ENCODE results near the gene RABL3.
"Not testable (repeated sequence)": the region's sequence is repeated elsewhere in the genome, so short reads cannot be mapped to it uniquely, and the experiment has no call there.

The RABL3 gene, protein sequence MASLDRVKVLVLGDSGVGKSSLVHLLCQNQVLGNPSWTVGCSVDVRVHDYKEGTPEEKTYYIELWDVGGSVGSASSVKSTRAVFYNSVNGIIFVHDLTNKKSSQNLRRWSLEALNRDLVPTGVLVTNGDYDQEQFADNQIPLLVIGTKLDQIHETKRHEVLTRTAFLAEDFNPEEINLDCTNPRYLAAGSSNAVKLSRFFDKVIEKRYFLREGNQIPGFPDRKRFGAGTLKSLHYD

DNA sequence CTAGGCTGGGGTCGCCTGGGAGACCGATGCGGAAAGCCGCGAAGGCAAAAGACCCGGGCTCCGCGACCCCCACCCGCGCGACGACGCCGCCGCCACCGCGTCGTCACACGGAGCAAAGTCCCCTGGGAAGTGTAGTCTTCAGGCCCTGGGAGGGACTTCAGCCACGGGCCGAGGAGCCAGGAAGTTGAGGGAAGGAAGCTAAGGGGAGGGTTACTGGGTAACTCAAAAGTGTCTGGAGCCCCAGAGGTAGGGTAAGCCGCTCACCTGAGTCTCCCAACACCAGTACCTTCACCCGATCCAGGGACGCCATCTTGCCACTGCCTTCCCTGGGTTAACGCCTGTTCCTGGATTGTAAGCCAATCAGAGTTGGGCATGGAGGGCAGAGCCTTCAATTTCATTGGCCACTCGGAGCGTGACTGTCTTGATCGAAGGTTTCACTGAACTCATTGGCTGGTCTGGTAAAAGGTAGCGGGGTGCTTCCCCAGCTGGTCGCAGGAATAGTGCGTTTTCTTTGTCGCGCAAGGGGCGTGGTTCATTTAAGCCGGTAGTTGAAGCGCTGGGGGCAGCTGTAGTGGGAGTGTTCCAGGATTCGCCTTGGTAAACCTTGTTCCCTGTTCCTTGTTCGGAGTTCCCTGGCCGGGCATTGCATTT, at the start of gene RABL3, which contains the start of gene GTF2E1:
RABL3 (minus strand) TSS at position 319 of the 651 bp plus-strand sequence; CDS start at position 310, 9 bp downstream.
GTF2E1 (plus strand) TSS at position 547 of the 651 bp plus-strand sequence. CDS start 7,809 bp downstream, outside the sequence.
- peak; percentile 100 for DNase-seq (ENCODE audit: low spot score)

- no peak for DNase-seq (ENCODE audit: low spot score)
These were observed 49.6 kb upstream of the RABL3 start for GRCh38 chr3:120791913-120792312.

- no peak for DNase-seq (ENCODE audit: low spot score)
These were observed 48.7 kb upstream of the RABL3 start for GRCh38 chr3:120791010-120791409.

GRCh38 chr3:120785832-120786231, 43.5 kb upstream of the RABL3 start:
- not testable (repeated sequence) for DNase-seq (ENCODE audit: low spot score)

GRCh38 chr3:120780977-120781376, 38.7 kb upstream of the RABL3 start:
- DNase-seq (ENCODE audit: low spot score), result no peak

DNA sequence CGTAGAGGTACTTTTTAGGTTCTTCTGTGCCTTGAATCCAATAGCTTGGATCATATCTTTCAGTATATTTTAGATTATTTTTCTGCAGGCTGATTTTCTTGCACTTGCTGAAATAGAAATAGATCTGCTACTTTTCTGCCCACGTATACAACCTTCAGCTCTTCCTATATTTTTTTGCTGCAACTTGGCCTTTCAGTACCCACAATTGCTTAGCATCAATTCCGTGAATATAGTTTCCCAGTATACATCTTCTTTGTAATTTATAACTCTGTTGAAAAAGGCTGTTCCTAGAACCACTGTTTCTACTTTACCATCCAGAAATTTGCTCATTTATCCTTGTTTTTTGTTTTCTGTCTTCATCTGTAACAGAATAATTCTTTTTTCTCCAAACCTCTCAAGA, 36.5 kb upstream of the RABL3 start:
- no peak for DNase-seq (ENCODE audit: low spot score)

GRCh38 chr3:120775411-120775810, 33.1 kb upstream of the RABL3 start:
- no peak for DNase-seq (ENCODE audit: low spot score)

GRCh38 chr3:120773932-120774331, 31.6 kb upstream of the RABL3 start:
- DNase-seq (ENCODE audit: low spot score), result no peak

GRCh38 chr3:120772081-120772480, 29.8 kb upstream of the RABL3 start:
- DNase-seq (ENCODE audit: low spot score), result no peak

DNA sequence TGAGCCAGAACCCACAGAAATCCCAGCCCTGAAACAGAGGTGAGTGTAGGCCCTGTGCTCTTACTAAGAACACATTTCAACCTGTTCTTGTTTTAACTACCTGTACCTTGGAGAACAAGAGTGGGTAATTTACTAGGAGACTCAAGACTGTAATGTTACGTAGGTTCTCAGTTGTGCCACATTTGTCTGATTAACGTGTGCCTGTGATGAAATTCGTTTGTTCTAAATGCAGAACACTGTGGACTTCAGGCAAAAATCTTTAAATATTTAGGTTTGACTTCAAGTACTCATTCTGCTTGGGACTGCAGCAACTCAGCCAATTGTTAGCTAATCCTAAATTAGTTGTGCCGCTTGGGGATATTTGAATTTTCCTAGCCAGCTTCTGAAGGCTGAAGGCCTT, 28.6 kb upstream of the RABL3 start:
- no peak for DNase-seq (ENCODE audit: low spot score)

DNA sequence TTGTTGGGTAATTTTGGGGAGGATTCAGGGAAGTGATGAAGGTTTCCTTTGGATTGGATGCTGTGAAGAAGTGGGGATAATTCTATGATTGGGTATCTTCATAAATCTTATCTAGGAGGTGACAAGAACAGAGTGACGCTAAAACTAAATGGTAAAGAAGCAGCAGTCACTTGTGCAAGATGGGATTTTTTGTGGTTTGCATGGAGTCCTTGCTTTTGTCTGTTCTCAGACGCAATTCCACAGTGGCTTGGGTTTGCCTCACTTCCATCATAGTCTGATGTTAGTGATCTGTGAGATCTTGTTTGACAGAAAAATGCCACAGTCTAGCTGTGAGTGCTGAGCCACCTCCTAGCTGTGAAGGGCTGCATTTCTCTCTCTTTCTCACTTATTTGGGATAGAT, 27.1 kb upstream of the RABL3 start:
- DNase-seq (ENCODE audit: low spot score), result no peak

- DNase-seq (ENCODE audit: low spot score), result no peak
These were observed 24.8 kb upstream of the RABL3 start for GRCh38 chr3:120767106-120767505.

- no peak for DNase-seq (ENCODE audit: low spot score)
These were observed 24.3 kb upstream of the RABL3 start for GRCh38 chr3:120766576-120766975.

GRCh38 chr3:120765830-120766493, 23.6 kb upstream of the RABL3 start:
- no peak for DNase-seq (ENCODE audit: low spot score)

- DNase-seq (ENCODE audit: low spot score), result no peak
These were observed 21.9 kb upstream of the RABL3 start for GRCh38 chr3:120764206-120764605.

DNA sequence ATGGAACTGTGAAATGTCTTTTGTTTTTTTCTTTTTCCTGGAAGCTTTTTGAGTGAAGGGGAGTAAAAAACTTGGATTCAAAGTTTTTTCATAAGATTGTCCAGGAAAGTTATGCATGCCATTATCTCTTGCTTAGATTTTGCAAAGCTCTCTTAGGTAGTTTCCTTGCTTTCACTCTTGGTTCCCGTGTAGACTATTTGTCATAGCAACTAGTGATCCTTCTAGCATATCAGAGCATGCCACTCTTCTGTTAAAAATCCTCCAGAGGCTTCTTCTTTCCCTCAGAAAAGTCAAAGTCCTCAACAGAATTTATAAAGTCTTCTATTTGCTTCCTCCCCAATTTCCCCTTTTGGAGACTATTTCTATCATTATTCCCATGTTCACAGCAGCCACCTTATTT, 21.3 kb upstream of the RABL3 start:
- DNase-seq (ENCODE audit: low spot score), result no peak

GRCh38 chr3:120762615-120763014, 20.3 kb upstream of the RABL3 start:
- DNase-seq (ENCODE audit: low spot score), result no peak

DNA sequence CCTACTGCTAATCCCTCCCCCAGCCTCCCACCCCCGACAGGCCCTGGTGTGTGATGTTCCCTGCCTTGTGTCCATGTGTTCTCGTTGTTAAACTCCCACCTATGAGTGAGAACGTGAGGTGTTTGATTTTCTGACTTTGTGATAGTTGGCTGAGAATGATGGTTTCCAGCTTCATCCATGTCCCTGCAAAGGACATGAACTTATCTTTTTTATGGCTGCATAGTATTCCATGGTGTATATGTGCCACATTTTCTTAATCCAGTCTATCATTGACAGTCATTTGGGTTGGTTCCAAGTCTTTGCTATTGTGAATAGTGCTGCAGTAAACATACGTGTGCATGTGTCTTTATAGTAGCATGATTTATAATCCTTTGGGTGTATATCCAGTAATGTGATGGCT, 16.2 kb upstream of the RABL3 start:
- not testable (repeated sequence) for DNase-seq (ENCODE audit: low spot score)

- DNase-seq (ENCODE audit: low spot score), result no peak
These were observed 13.7 kb upstream of the RABL3 start for GRCh38 chr3:120756061-120756460.

GRCh38 chr3:120753810-120754209, 11.5 kb upstream of the RABL3 start:
- DNase-seq (ENCODE audit: low spot score), result no peak

- DNase-seq (ENCODE audit: low spot score), result no peak
These were observed 10.5 kb upstream of the RABL3 start for GRCh38 chr3:120752865-120753264.

DNA sequence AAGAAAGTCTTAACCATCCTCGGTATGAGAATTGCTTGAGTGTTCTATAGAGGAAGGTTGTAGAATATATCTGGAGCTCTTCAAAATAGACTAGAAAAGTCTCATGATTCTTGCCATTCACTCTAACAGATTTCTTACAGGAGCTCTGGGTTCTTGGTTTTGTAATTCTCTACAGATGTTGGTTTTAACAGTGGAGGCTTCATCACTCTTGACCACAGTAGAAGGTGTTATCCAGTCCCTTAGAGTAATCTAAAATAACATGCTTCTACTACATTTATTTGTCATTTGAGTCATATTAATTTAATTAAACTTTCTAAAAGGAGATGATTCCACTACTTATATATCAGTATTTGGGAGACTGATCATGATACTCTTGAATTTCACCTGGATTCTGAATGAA, 9.9 kb upstream of the RABL3 start:
- no peak for DNase-seq (ENCODE audit: low spot score)

GRCh38 chr3:120749843-120750242, 7.5 kb upstream of the RABL3 start:
- no peak for DNase-seq (ENCODE audit: low spot score)
